NCI-H82 treated with DMSO at 0.1 percent for 48 hours (cell line): Measurements from ENCODE around the gene URB1.
"Not testable (repeated sequence)": the region's sequence is repeated elsewhere in the genome, so short reads cannot be mapped to it uniquely, and the experiment has no call there.

Source experiments
- DNase-seq: peaks from one replicate; lab custom pipeline; 2025; ENCODE audit not compliant: unreplicated experiment; lab: John Stamatoyannopoulos, UW

Gene URB1, protein sequence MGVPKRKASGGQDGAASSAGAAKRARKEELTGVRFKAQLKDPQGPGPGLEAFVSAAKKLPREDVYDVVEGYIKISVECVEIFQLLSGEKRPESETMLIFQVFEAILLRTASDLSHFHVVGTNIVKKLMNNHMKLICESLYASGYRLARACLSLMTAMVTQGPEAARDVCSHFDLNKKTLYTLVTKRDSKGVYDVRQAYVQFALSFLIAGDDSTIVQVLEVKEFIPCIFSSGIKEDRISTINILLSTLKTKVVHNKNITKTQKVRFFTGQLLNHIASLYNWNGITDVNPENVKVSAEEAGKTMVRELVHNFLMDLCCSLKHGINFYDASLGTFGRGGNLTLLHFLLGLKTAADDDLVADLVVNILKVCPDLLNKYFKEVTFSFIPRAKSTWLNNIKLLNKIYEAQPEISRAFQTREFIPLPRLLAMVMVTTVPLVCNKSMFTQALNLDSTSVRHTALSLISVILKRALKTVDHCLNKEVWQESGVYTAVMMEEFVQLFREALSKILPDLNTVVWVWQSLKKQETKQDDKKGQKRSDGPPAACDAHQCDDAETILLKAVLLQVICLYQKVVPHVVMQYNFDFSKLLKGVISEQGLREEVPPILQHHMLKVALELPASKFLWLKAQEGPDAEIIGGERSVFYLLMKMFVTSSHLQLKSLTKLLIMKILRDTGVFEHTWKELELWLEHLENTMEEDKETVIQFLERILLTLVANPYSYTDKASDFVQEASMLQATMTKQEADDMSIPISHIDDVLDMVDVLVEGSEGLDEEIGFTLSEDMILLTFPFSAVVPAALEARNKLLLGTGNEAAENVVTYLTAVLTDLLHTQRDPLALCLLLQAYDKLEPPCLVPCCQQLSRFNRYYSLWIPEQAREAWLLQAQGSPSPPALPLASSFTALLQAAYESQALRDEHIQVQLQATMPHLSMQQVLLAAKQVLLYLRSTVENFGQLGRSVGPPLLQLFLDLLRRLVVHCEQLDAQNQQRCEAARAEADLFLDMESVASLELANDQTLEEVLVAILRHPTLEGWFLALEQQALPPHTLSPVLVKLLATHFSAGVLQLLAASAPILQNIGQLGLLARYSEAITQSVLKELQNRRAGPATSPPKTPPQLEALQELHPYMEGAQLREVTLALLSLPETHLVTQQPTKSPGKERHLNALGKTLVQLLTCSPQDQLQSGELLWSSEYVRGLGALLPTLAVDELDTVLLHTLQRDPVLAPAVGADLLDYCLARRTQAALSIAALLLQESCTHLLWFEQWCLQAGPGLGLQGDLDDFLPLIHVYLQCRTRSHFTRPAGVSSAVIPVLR (N-terminal part only)

GRCh38 chr21:32392880-32393676 is at the start of gene URB1:
Gene URB1, minus strand, starts transcription at chr21:32393012. Its CDS starts 102 bp downstream, at chr21:32392910.
- DNase-seq = peak; percentile 80

GRCh38 chr21:32437729-32438128 is 44.9 kb upstream of the URB1 start:
- no peak for DNase-seq

GRCh38 chr21:32432982-32433660 is 40.3 kb upstream of the URB1 start:
- not testable (repeated sequence) for DNase-seq

- no peak for DNase-seq
These were observed 35.3 kb upstream of the URB1 start for GRCh38 chr21:32427958-32428623.

DNA sequence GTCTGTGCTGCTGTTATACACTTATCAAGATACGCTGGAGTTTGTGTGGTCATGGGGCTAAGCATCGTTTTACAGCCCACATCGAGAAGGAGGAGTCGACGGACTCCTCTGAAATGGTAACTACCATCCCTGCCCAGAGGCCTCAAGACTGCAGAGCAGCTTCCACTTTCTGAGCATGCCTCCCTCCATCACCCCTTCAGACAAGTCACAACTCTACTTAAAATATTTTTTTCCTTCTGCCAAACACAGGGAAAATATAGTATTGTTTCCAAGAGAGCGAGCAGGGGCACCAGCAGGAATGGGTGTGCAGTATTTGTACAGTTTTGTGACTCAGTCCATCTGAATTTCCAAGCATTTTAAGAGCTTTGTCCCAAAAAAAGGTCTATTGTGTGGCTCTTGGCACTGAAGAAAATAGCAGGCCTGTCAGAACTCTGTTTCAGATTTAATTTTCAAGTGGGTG is 33.8 kb upstream of the URB1 start:
- DNase-seq = no peak

DNA sequence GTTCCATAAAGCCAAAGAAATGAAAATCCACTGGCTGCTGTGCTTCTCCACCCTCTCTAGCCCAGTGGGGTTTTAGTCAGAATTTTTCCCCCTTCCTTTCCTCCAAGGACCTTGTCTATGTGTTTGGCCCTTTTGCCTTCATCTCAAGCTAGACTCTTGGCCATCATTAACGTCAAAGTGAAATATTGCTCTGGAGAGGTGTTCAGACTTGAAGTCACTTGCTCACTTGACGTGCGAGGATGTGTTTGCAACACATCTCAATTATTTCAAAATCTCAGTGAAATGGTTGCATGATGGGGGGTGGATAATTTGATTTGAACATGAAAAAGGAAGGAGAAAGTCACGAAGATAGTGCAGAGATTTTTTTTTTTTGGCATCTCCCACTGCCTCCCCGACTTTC is 33.3 kb upstream of the URB1 start:
- no peak for DNase-seq

DNA sequence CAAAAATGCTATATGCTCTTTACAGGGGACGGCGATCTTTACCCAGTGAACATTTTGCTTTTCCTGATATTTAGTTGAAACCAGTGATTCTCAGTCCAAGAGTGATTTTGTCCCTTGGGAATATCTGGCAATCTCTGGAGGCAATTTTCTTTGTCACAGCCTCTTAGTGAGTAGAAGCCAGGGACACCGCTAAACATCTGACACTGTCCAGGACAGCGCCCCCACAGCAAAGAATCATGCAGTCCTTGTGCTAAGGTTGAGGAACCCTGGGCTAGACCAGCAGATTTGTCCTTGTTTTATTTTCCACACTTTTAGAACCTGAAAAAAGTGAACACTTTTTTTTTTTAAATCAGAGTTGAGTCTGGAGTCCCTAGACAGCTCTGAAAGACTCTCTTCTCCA is 32.8 kb upstream of the URB1 start:
- no peak for DNase-seq

- DNase-seq = no peak
These were observed 31.9 kb upstream of the URB1 start for GRCh38 chr21:32424674-32425073.

GRCh38 chr21:32424191-32424535 is 31.4 kb upstream of the URB1 start:
- DNase-seq = no peak

DNA sequence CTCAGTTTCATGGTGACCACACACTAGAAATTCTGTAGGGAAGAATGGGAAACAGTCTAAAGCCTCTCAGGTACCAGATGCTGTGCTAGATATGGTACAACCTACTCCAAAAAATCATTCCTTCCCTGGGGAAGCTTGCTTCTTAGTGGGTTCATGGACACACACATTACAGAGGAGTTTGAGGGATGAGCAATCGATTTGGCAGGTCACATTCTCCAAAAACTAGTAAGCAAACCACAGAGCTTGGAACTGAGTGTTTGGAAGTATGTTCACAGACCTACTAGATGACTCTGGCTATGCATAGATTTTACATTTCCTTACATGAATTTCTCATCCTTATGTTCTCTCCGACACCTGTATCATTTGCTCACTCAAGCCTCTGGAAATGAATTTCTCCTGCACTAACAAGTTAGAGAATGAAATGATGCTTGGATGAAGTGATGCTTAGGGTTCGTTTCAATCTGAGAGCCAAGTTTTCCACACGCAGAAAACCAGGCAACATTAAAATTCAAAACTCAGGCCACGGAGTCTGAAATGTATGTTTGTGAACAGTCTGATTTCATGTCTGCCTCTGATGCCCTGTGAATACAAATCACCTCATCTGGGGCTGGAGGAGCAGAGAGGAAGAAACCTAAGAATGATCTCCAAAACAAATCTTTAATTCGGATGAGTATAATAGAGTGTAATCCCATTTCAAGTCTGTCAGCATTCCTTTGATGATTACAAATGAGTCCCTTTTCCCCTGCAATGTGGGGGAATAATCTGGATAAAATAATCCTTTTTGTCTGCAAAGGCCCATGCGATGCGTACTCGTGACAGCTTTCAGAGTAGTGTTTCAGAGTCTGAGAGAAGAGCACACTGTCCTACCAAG is 30.7 kb upstream of the URB1 start:
- peak; percentile 31 for DNase-seq

DNA sequence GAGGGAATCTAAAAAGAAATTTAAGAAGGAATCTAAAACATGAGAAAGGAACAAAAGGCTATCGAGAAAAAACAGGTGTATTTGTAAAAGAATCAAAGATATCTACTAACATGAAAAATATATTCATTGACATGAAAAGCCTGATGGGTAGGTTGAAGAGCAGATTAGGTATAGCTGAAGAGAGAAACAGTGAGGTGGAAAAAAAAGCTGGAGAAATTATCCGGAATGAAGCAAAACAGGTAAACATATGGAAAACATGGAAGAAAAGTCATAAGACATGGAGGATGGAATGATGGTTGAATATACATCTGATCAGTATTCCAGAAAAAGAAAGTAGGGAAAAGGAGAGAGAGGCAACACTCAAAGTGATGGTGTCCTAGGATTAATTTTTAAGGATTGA is 29.3 kb upstream of the URB1 start:
- no peak for DNase-seq

GRCh38 chr21:32418146-32418545 is 25.3 kb upstream of the URB1 start:
- no peak for DNase-seq

GRCh38 chr21:32415451-32416398 is 22.9 kb upstream of the URB1 start:
- no peak for DNase-seq

GRCh38 chr21:32414579-32415358 is 22.0 kb upstream of the URB1 start:
- no peak for DNase-seq

DNA sequence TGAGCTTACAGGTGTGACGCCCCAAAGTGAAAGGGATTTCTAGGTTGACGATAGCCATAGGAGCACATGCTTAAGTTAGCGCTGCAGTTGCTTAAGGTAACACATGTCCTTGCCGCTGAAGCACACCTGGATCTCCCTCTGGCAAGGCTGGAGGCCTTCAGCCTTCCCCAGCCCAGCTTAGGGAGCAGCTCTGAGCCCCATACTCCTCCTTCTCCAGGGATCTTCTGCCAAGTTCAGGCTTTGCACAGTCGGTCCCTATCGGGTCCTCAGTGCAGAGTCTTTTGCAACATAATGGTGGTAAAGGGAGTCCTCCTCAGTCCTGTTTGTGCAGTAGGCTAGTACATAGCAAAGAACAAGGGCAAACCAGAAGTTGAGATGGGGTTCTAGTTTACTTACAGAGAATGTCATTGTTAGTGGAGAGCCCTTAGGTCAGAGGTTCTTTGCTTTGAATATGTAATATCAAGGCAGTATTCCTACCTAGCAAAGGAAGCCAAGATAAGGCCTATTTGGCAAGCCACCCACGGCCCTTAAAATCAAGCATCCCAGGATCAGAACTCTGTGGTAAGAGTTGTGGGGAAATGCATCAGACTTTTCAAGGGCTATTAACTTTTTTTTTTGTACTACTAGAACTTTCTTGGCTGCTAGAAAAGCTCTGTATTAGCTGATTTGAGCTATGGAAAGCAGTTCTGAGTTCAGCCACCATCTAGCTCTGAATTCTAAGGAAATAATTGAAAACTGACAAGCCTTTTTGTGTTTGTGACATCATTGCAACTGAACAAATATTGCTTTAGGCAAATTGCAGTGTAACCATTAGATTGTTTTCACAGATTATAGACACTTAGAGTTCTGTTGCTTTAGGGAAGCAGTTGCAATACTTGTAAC is 21.1 kb upstream of the URB1 start:
- DNase-seq = no peak
